Caco-2 (cell line): ENCODE measurements around the gene SPECC1. TPM values are rescaled to one million over a fixed set of nuclear protein-coding genes. Genes with fewer than 3 reads are reported as not detected.
"Not testable (repeated sequence)": the region's sequence is repeated elsewhere in the genome, so short reads cannot be mapped to it uniquely, and the experiment has no call there.

Source experiments
- BruUV-seq: library from RNA; stranded (reverse); fragments of 400-500 nt; replicated peaks from 2 replicates; lab custom pipeline; 2021; lab: Mats Ljungman, UMichigan
- CTCF ChIA-PET: fragments of 300-600 bp; sonication (Branson Sonifier 250); formaldehyde crosslinking; loops from one replicate; lab custom pipeline; 2022; ENCODE audit warnings: antibody characterized with exemption; lab: Charles Lee
- POLR2A ChIA-PET: fragments of 300-600 bp; sonication (Branson Sonifier 250); formaldehyde crosslinking; loops from one replicate; lab custom pipeline; 2022; ENCODE audit warnings: antibody characterized with exemption; lab: Charles Lee
- DNase-seq, 2 experiments: peaks; one replicate each; pipeline versions ENCODE4 v3.0.0 to v3.0.0-alpha.2; 2020 to 2022
- H3K27me3 ChIP-seq: replicated peaks from 2 replicates; pipeline ENCODE4 v1.6.0; 2011; ENCODE audit warnings: low read length; ENCODE audit not compliant: control insufficient read depth, insufficient read depth
- H3K36me3 ChIP-seq: 2 replicates; pipeline ENCODE4 v1.5.1; 2011; ENCODE audit warnings: low read length; ENCODE audit not compliant: control insufficient read depth, insufficient read depth
- H3K4me1 ChIP-seq: fragments of 250-450 bp; sonication (Bioruptor Pico); 2 replicates; pipeline ENCODE4 v1.5.1; 2020; ENCODE audit warnings: mild to moderate bottlenecking
- H3K4me3 ChIP-seq: 2 replicates; pipeline ENCODE4 v1.5.1; 2011; ENCODE audit warnings: low read depth, mild to moderate bottlenecking, control low read depth, low read length
- H3K9me3 ChIP-seq: fragments of 250-450 bp; sonication (Bioruptor Pico); 2 replicates; pipeline ENCODE4 v1.5.1; 2020; ENCODE audit warnings: mild to moderate bottlenecking, moderate library complexity
- H3K27ac Mint-ChIP-seq: one replicate; pipeline ENCODE4 v1.8.0; 2022; ENCODE audit warnings: mixed read lengths; ENCODE audit not compliant: unreplicated experiment
- H3K27me3 Mint-ChIP-seq: one replicate; pipeline ENCODE4 v1.8.0; 2022; ENCODE audit warnings: mixed read lengths; ENCODE audit not compliant: insufficient read depth, unreplicated experiment
- H3K36me3 Mint-ChIP-seq: one replicate; pipeline ENCODE4 v1.8.0; 2022; ENCODE audit warnings: mild to moderate bottlenecking, mixed read lengths; ENCODE audit not compliant: insufficient read depth, unreplicated experiment
- H3K4me1 Mint-ChIP-seq: one replicate; pipeline ENCODE4 v1.8.0; 2022; ENCODE audit warnings: low read depth, mixed read lengths; ENCODE audit not compliant: unreplicated experiment
- H3K4me3 Mint-ChIP-seq: one replicate; pipeline ENCODE4 v1.8.0; 2022; ENCODE audit warnings: mild to moderate bottlenecking, moderate library complexity, mixed read lengths; ENCODE audit not compliant: unreplicated experiment
- H3K9me3 Mint-ChIP-seq: one replicate; pipeline ENCODE4 v1.8.0; 2022; ENCODE audit warnings: mixed read lengths; ENCODE audit not compliant: unreplicated experiment
- CTCF ChIP-seq, 2 experiments: fragments of 200-600 bp in 1 of 2; IDR thresholded peaks; 1 replicate in 1 of 2; 2 replicates in 1 of 2; pipeline versions ENCODE4 v1.5.1 to v1.8.0; 2011 to 2022; ENCODE audit warnings: antibody characterized with exemption in 1 of 2, control low read depth in 1 of 2, inconsistent platforms in 1 of 2, low read depth in 1 of 2, low read length in 1 of 2, mild to moderate bottlenecking in 1 of 2, moderate library complexity in 1 of 2; ENCODE audit not compliant: insufficient read depth in 1 of 2, severe bottlenecking in 1 of 2, unreplicated experiment in 1 of 2
- intact Hi-C: fragments of 100-400 bp; cut with micrococcal nuclease; formaldehyde crosslinking; loops from one replicate; pipeline ENCODE4 v1.10.0; 2022; ENCODE audit not compliant: unreplicated experiment
- total RNA-seq: library from RNA; stranded (reverse); gene quantifications from 2 replicates; pipeline ENCODE4 v1.2.3, GENCODE V29; 2022

The SPECC1 gene
- total RNA-seq, 1 experiment from 2014 or later = 123 TPM

- CTCF ChIA-PET = interaction anchor here (0.7 kb wide), 1 partner anchor 69 kb away, joined by 3 read pairs; no protein-coding TSS in a partner anchor
- no peak overlapping the region for H3K4me3 ChIP-seq
- DNase-seq = no peak
- intact Hi-C loops = no loop called here
- no peaks in the 10 kb centered on the region for H3K27me3 ChIP-seq
- peaks cover 13% of the 10 kb centered on the region for H3K4me1 Mint-ChIP-seq
- H3K36me3 Mint-ChIP-seq = peaks cover 7% of the 10 kb centered on the region
- POLR2A ChIA-PET = no interaction called here
- H3K36me3 ChIP-seq = no peaks in the 10 kb centered on the region
- no peaks in the 10 kb centered on the region for H3K27me3 Mint-ChIP-seq
- H3K4me1 ChIP-seq = peaks cover 17% of the 10 kb centered on the region
- H3K9me3 Mint-ChIP-seq = peaks cover 5% of the 10 kb centered on the region
- no TSS peak for BruUV-seq
- no peak overlapping the region for H3K4me3 Mint-ChIP-seq
- peaks cover 5% of the 10 kb centered on the region for H3K9me3 ChIP-seq
- peak overlapping the region; percentile 56 for H3K27ac Mint-ChIP-seq
- no peak for TF ChIP-seq CTCF (IDR thresholded peaks at IDR 0.05; ENCODE audit: insufficient read depth in 1 of 2, low read depth in 1 of 2, low read length in 1 of 2, severe bottlenecking in 1 of 2, unreplicated experiment in 1 of 2)
Observed at GRCh38 chr17:20191056-20191455, 181.9 kb downstream of the SPECC1 start.

GRCh38 chr17:20196286-20196685 is 187.1 kb downstream of the SPECC1 start:
- H3K4me3 Mint-ChIP-seq, POLR2A ChIA-PET: not testable (repeated sequence)
- peaks cover 17% of the 10 kb centered on the region for H3K36me3 Mint-ChIP-seq

GRCh38 chr17:20197272-20197926 is 188.2 kb downstream of the SPECC1 start:
- Histone ChIP-seq H3K36me3 (no peaks in the 10 kb centered on the region), H3K9me3 (peaks cover 11% of the 10 kb centered on the region), H3K27me3 (no peaks in the 10 kb centered on the region), H3K4me3 (no peak overlapping the region), H3K4me1 (0 out of 2 replicates have a peak, but pooled peaks cover 7% of the 10 kb centered on the region)
- ChIA-PET CTCF (no interaction called here), POLR2A (no interaction called here)
- Mint-ChIP-seq H3K4me3 (no peak overlapping the region), H3K36me3 (peaks cover 12% of the 10 kb centered on the region), H3K9me3 (peaks cover 18% of the 10 kb centered on the region), H3K27me3 (no peaks in the 10 kb centered on the region), H3K27ac (no peak overlapping the region), H3K4me1 (no peaks in the 10 kb centered on the region)
- DNase-seq = no peak
- TF ChIP-seq CTCF (IDR thresholded peaks at IDR 0.05; ENCODE audit: insufficient read depth in 1 of 2, low read depth in 1 of 2, low read length in 1 of 2, severe bottlenecking in 1 of 2, unreplicated experiment in 1 of 2) = no peak
- intact Hi-C loops = no loop called here
- no TSS peak for BruUV-seq

More at GRCh38 chr17:20196286-20196685, 187.1 kb downstream of the SPECC1 start:
- peaks cover 11% of the 10 kb centered on the region for H3K9me3 ChIP-seq
- H3K27me3 ChIP-seq, H3K4me3 ChIP-seq, intact Hi-C loops, H3K27ac Mint-ChIP-seq, DNase-seq, BruUV-seq, H3K27me3 Mint-ChIP-seq, H3K4me1 Mint-ChIP-seq, H3K36me3 ChIP-seq, H3K4me1 ChIP-seq, CTCF ChIA-PET: not testable (repeated sequence)
- H3K9me3 Mint-ChIP-seq = peaks cover 18% of the 10 kb centered on the region
